CD4-positive, alpha-beta T cell (primary cell): ENCODE data around the gene DOCK4. TPM values are rescaled to one million over a fixed set of nuclear protein-coding genes. Genes with fewer than 3 reads are reported as not detected.

Source experiments
- ATAC-seq: fragments of 200-7000 bp; cut with Tn5 transposase; one replicate; pipeline ENCODE4 v1.10.0; 2022; ENCODE audit warnings: mild to moderate bottlenecking; ENCODE audit not compliant: poor library complexity
- CTCF ChIA-PET: fragments of 350-600 bp; sonication (Branson Sonifier 250); formaldehyde crosslinking; loops from one replicate; lab custom pipeline; 2021; ENCODE audit warnings: antibody characterized with exemption, inconsistent platforms; lab: Charles Lee
- POLR2A ChIA-PET: fragments of 350-600 bp; sonication (Branson Sonifier 250); formaldehyde crosslinking; loops from one replicate; lab custom pipeline; 2021; ENCODE audit warnings: antibody characterized with exemption, inconsistent platforms; lab: Charles Lee
- DNase-seq, 14 experiments: peaks; one replicate each; pipeline ENCODE4 v3.0.0-alpha.2; 2013 to 2020; ENCODE audit warnings: mixed read lengths in 2 of 14
- H3K27ac ChIP-seq, 2 donors: one replicate each; pipeline versions ENCODE4 v1.5.1 to v1.7.0; 2013; ENCODE audit warnings: low read length in 2 of 2, low read depth in 1 of 2, mild to moderate bottlenecking in 1 of 2
- H3K27me3 ChIP-seq, 2 experiments: 1 replicate in 1 of 2; 2 replicates in 1 of 2; pipeline versions ENCODE4 v1.6.1 to v1.7.0; 2013; ENCODE audit warnings: low read length in 2 of 2, control low read depth in 1 of 2, mild to moderate bottlenecking in 1 of 2, moderate library complexity in 1 of 2; ENCODE audit not compliant: insufficient read depth in 2 of 2, control insufficient read depth in 1 of 2
- H3K36me3 ChIP-seq: one replicate; pipeline ENCODE4 v1.6.1; 2013; ENCODE audit warnings: low read length, control low read depth; ENCODE audit not compliant: insufficient read depth
- H3K4me1 ChIP-seq: one replicate; pipeline ENCODE4 v1.6.1; 2013; ENCODE audit warnings: low read length, control low read depth; ENCODE audit not compliant: insufficient read depth
- H3K4me3 ChIP-seq: one replicate; pipeline ENCODE4 v1.5.1; 2013; ENCODE audit warnings: mild to moderate bottlenecking, low read length, moderate library complexity
- H3K9me3 ChIP-seq, 2 experiments: 1 replicate in 1 of 2; 2 replicates in 1 of 2; pipeline versions ENCODE4 v1.6.1 to v1.7.0; 2013; ENCODE audit warnings: low read length in 2 of 2, mild to moderate bottlenecking in 2 of 2, control low read depth in 1 of 2, moderate library complexity in 1 of 2; ENCODE audit not compliant: control insufficient read depth in 1 of 2, insufficient read depth in 1 of 2
- H3K27ac Mint-ChIP-seq: one replicate; pipeline ENCODE4 v1.8.0; 2020; ENCODE audit warnings: mixed read lengths
- H3K27me3 Mint-ChIP-seq: one replicate; pipeline ENCODE4 v1.8.0; 2021; ENCODE audit warnings: mixed read lengths
- H3K36me3 Mint-ChIP-seq: one replicate; pipeline ENCODE4 v1.8.0; 2021; ENCODE audit warnings: low read depth, mixed read lengths
- H3K4me1 Mint-ChIP-seq: one replicate; pipeline ENCODE4 v1.8.0; 2021; ENCODE audit warnings: low read depth, mixed read lengths
- H3K4me3 Mint-ChIP-seq: one replicate; pipeline ENCODE4 v1.8.0; 2020; ENCODE audit warnings: mild to moderate bottlenecking, mixed read lengths
- H3K9me3 Mint-ChIP-seq: one replicate; pipeline ENCODE4 v1.8.0; 2020; ENCODE audit warnings: mixed read lengths
- CTCF ChIP-seq: fragments of 200-600 bp; IDR thresholded peaks from one replicate; pipeline ENCODE4 v1.8.0; 2022; ENCODE audit warnings: antibody characterized with exemption, mild to moderate bottlenecking
- intact Hi-C, 2 experiments: fragments of 100-400 bp; cut with DNase I in 1 of 2; cut with micrococcal nuclease in 1 of 2; formaldehyde crosslinking; loops; one replicate each; pipeline versions ENCODE4 v1.15.1 to v1.9.0; 2023 to 2025; cut with DNase I, micrococcal nuclease
- total RNA-seq, 174 experiments: library from RNA in 2 of 174; stranded (reverse) in 2 of 174; gene quantifications; one replicate each; pipeline ENCODE4 v1.2.3 and lab custom pipeline; 2021 to 2026

DOCK4 gene
- total RNA-seq, 2 experiments from 2014 or later, result 0.31 to 0.38 TPM

- no peak overlapping the region for H3K27ac Mint-ChIP-seq
- H3K27ac ChIP-seq, result no peak overlapping the region
- intact Hi-C loops, result no loop called here
- H3K36me3 Mint-ChIP-seq, result no peaks in the 10 kb centered on the region
- H3K4me1 Mint-ChIP-seq, result no peaks in the 10 kb centered on the region
- no peaks in the 10 kb centered on the region for H3K27me3 ChIP-seq
- H3K9me3 Mint-ChIP-seq, result no peaks in the 10 kb centered on the region
- peaks cover 25% of the 10 kb centered on the region for H3K27me3 Mint-ChIP-seq
- ChIA-PET POLR2A (no interaction called here), CTCF (no interaction called here)
- no peaks in the 10 kb centered on the region for H3K4me1 ChIP-seq
- no peak overlapping the region for H3K4me3 Mint-ChIP-seq
- no peak overlapping the region for H3K4me3 ChIP-seq
- ATAC-seq, result no peak
- H3K9me3 ChIP-seq, result no peaks in the 10 kb centered on the region
- no peak for TF ChIP-seq CTCF
- no peak for DNase-seq
- H3K36me3 ChIP-seq, result no peaks in the 10 kb centered on the region
These were observed 421.1 kb downstream of the DOCK4 start for GRCh38 chr7:111785076-111785475.

- Mint-ChIP-seq H3K36me3 (no peaks in the 10 kb centered on the region), H3K4me1 (no peaks in the 10 kb centered on the region), H3K27me3 (peaks cover 25% of the 10 kb centered on the region), H3K27ac (no peak overlapping the region), H3K9me3 (no peaks in the 10 kb centered on the region), H3K4me3 (no peak overlapping the region)
- Histone ChIP-seq H3K27ac (no peak overlapping the region), H3K36me3 (no peaks in the 10 kb centered on the region), H3K4me3 (no peak overlapping the region), H3K27me3 (no peaks in the 10 kb centered on the region), H3K4me1 (no peaks in the 10 kb centered on the region), H3K9me3 (no peaks in the 10 kb centered on the region)
- intact Hi-C loops, result no loop called here
- no peak for DNase-seq
- TF ChIP-seq CTCF, result no peak
- POLR2A ChIA-PET, result no interaction called here
- CTCF ChIA-PET, result no interaction called here
- no peak for ATAC-seq
These were observed 421.9 kb downstream of the DOCK4 start for GRCh38 chr7:111784296-111784695.

- TF ChIP-seq CTCF, result no peak
- CTCF ChIA-PET, result no interaction called here
- Histone ChIP-seq H3K9me3 (no peaks in the 10 kb centered on the region), H3K4me1 (no peaks in the 10 kb centered on the region), H3K27me3 (no peaks in the 10 kb centered on the region), H3K4me3 (no peak overlapping the region), H3K36me3 (no peaks in the 10 kb centered on the region), H3K27ac (no peak overlapping the region)
- Mint-ChIP-seq H3K27ac (no peak overlapping the region), H3K27me3 (peaks cover 25% of the 10 kb centered on the region), H3K4me1 (no peaks in the 10 kb centered on the region), H3K4me3 (no peak overlapping the region), H3K9me3 (no peaks in the 10 kb centered on the region), H3K36me3 (no peaks in the 10 kb centered on the region)
- POLR2A ChIA-PET, result no interaction called here
- DNase-seq (no peak), ATAC-seq (no peak)
- intact Hi-C loops, result no loop called here
These were observed 422.3 kb downstream of the DOCK4 start for GRCh38 chr7:111783854-111784253.
